ENCODE measurements around the gene CEP85L.

- no peak for TF ChIP-seq CTCF (IDR thresholded peaks at IDR 0.05; ENCODE audit: borderline replicate concordance, extremely low read depth, low read length, poor library complexity, severe bottlenecking)
- no peak for TF ChIP-seq EZH2 (IDR thresholded peaks at IDR 0.05; ENCODE audit: borderline replicate concordance, low read depth, low read length, severe bottlenecking)
Observed at GRCh38 chr6:118632359-118632758, 19.0 kb downstream of the CEP85L start.
